GM12801 (cell line): ENCODE measurements around the gene SNX9.

Experiments used
- TF ChIP-seq, protein P1 (sequence below): IDR thresholded peaks from one replicate; pipeline ENCODE4 v1.5.1; 2011; ENCODE audit warnings: control low read depth; ENCODE audit not compliant: insufficient read length; ENCODE audit errors: extremely low read depth

SNX9 gene

DNA sequence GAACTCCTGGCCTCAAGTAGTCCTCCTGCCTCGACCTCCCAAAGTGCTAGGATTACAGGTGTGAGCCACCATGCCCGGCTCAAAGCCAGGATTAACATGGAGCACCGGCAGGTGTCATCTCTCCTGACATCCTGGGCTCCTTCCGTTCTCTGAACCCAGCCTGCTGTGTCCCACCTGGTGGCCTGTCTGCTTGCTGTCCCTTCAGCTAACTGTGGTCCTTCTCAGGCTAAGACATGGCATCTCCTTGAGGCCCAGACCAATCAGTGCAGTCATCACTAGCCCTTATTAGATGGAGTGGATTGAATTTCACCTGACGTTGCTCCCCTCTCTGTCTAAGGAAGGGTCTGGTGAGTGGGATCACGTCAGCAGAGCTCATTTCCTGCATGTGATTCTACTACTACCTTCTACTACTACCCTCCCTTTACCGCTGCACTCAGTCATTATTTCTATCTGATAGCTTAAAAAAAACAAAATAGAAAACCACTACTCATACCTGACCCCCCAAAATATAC is 130.6 kb downstream of the SNX9 start:
- TF ChIP-seq, protein P1, sequence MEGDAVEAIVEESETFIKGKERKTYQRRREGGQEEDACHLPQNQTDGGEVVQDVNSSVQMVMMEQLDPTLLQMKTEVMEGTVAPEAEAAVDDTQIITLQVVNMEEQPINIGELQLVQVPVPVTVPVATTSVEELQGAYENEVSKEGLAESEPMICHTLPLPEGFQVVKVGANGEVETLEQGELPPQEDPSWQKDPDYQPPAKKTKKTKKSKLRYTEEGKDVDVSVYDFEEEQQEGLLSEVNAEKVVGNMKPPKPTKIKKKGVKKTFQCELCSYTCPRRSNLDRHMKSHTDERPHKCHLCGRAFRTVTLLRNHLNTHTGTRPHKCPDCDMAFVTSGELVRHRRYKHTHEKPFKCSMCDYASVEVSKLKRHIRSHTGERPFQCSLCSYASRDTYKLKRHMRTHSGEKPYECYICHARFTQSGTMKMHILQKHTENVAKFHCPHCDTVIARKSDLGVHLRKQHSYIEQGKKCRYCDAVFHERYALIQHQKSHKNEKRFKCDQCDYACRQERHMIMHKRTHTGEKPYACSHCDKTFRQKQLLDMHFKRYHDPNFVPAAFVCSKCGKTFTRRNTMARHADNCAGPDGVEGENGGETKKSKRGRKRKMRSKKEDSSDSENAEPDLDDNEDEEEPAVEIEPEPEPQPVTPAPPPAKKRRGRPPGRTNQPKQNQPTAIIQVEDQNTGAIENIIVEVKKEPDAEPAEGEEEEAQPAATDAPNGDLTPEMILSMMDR: no peak

DNA sequence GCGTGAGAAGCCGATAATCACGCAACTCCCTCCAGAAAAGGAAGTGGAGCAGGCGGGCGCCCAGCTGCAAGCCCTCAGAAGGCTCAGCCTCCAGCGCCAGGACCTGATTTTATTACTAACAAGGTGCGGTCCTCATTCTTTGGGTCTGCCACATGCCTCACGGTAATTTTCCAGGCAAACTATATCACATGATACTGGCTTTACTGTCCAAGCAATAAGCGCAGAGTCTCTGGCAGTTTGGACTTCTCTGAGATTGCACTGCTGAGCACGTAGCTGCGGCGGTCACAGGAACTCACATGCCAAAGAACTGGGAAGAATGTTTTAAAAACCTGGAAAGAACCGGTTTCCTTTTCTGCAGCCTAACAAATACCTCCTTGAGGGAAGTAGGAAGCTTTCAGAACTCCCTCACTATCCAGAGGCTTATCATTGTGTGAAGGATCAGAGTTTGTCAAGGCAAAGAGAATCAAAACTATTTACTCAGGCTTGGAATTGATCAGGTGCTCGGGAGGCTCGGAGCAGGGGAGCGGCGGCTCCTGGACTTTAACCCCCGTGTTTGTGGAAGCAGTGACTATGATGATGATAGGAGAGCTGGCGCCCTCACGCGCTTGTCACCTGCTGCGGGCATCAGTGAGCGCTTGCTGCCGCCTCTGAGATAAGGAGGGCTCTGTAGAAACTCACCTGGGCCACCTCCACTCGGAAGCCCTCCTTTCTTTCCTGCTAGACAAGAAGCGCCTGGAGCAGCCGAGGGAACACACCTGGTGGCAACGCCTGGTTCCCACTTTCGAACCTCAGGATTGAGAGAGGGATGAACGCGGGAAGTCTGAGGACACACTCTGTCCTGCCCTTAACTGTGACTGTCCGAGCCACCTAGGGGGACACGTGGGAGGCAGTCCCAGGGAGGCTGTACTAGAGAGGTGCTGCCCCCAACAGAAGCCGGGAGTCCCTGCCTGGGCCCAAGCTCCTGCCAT is 131.4 kb downstream of the SNX9 start:
- TF ChIP-seq, protein P1: no peak

DNA sequence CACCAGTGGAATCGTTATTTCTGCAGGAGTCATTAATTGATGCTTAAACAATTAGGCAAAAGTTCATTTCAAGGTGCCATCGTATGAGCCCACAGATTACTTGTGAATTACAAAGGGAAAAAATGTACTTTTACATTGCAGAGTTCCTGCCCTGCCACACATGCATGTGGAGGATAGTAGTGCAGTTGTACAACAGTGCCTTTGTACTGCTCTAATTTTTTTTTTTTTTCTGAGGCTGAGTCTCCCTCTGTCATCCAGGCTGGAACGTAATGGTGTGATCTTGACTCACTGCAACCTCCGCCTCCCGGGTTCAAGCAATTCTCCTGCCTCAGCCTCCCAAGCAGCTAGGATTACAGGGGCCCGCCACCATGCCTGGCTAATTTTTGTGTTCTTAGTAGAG is 132.6 kb downstream of the SNX9 start:
- TF ChIP-seq, protein P1: no peak

DNA sequence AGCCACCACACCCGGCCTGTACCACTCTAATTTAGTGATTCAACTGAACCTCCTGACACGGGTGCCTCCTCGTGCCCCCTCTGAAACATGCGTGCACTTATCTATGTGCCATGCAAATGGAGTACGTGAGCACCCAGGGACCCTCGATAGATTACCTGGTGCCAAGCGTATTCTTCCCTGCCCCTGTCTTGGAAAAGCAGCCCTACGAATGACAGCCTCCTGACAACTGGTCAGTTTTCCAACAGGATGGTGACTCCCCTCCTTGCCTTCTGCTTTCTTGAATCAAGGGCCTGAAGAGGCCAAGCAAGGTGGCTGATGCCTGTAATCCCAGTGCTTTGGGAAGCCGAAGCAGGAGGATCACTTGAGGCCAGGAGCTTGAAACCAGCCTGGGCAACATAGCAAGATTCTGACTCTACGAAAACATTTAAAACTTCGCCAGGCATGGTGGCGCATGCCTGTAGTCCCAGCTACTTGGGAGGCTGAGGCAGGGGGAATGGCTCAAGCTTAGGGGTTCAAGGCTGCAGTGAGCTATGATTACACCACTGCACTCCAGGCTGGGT is 133.2 kb downstream of the SNX9 start:
- TF ChIP-seq, protein P1: no peak

DNA sequence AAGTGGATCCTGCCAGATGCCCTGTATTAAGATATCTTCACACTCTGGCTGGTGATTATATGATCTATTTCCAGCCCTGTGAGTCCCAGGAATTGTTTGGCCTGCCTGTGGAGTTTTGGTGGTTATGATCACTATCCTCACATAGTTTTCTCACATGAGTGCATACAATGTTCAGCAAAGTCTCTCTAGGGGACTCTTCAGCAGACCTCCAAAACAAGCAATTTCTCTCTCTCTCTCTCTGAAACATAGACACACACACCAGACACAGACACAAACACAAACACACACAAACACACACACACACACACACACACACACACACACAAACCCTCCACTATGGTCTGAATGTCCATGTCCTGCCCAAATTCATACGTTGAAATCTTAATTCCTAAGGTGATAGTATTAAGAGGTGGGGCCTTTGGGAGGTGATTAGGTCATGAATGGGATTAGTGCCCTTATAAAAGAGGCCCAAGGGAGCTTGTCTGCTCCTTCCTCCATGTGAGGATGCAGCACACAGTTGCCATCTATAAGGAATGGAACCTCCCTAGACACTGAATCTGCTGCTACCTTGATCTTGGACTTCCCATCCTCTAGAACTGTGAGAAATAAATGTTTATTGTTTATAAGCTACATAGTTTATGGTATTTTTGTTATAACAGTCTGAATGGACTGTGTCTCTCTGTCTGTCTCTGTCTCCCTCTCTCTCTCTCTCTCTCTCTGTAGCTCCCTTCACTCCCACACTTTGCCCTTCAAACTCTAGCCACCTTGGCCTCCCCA is 136.6 kb downstream of the SNX9 start:
- TF ChIP-seq, protein P1: no peak

DNA sequence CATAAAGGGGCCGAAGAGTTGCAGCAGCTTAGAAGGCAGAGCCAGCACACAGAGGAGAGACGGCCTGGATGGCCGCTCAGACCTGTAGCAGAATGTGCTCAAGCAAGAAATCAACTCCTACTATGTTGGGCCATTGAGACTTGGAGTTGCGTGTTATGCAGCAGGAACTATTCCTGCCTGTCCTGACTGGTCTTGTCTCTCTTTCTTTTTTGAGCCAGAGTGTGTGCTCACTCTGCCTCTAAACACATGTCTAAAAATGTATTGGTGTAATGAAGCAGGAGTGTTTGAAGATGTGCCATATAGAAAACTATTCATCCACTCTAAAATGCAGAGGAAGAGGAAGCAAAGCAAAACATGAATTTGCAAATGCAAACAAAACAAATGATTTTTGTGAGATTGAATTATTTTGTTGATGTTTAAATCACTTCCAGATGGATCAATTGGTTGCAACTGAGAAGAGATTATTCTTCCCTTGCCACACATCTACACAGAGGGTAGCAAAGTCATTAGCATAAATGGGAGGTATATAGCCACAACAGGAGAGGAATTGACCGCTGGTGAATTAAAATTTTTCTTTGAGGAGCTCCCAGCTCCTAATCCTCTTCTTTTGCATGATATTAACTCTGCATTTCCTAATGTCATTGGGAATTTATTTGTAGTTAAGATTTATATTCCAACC is 138.2 kb downstream of the SNX9 start:
- TF ChIP-seq, protein P1: no peak
